Measurements from ENCODE around the gene ENOX1.

Gene ENOX1

DNA sequence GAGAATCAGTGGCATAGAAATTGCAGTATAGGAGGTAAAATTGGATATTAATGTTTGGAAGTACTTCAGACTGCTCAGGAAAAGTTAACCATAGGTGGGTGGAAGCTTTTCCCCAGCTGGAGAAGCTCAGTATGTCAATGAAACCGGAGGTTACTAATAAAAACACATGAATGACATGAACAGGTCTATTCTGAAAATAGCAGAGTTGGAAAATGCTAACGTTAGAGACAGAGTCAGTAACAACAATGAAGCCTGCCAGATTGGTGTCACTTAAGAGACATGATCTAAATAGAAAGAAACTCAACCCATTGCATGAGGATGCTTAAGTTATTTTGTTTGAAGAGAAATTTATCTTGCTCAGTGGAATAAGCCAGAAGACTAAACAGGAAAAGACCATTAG lies 398.9 kb downstream of the ENOX1 start:
- no peak for DNase-seq (ENCODE audit: low spot score)

DNA sequence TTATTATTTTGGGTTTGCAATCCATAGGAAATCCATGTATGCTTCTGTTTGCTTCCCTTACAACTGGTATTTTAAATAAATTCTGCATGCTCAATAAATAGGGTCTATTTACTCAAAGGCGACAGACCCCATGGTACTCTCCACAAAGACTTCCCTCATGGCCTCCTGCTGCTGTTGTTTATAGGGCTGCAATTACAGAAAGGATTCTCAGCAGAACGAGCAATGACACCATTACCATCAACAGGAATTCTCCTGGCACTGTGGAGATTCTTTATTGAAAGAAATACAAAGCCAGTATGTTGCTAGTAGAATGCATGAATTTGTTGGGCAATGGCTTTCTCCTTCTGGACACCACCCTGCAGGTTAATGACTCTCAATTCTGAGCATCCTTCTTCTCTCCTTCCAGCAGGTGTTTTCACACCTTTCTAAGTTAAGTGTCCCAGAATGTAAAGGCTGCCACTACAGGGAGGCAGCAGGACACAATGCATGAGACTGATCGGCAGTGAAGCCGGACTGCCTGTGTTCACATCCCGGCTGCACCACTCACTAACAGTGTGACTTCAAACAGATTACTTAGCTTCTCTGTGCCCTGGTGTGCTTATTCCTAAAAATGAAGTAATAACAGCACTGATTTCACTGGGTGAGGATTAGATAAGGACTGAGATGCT lies 403.1 kb downstream of the ENOX1 start:
- no peak for DNase-seq (ENCODE audit: low spot score)

DNA sequence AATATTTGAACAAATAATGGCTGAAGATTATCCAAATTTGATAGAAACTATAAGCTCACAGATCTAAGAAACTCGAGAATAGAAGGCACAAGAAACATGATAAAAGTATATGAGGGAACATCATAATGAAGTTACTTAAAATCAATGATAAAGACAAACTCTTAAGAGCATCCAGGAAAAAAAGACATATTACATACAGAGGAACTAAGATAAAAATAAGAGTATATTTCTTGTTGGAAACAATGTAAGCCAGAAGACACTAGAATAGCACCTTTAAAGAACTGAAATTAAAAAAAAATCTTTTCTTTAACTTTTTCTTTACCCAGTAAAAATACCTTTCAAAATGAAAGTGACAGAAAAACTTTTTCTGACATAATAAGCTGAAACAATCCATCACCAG lies 407.0 kb downstream of the ENOX1 start:
- no peak for DNase-seq (ENCODE audit: low spot score)

DNA sequence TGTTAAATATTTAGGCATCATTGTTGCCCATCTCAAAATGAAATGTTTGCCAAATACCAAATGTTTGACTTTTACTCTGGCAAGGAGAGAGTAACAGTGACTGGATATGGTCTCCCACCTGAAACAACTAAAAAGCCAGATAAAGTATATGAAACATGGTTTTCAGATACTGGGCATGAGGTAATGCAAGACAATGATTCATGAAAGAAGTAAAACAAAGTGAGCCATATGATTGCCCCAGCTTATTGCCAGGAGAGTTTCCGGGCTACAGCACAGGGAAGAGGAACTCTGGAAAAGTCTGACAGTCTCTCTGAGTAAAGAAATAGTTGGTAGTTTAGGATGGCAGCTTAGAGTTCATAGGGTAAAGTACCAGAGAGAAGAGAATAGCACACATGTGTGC lies 408.8 kb downstream of the ENOX1 start:
- DNase-seq (ENCODE audit: low spot score), result no peak

DNA sequence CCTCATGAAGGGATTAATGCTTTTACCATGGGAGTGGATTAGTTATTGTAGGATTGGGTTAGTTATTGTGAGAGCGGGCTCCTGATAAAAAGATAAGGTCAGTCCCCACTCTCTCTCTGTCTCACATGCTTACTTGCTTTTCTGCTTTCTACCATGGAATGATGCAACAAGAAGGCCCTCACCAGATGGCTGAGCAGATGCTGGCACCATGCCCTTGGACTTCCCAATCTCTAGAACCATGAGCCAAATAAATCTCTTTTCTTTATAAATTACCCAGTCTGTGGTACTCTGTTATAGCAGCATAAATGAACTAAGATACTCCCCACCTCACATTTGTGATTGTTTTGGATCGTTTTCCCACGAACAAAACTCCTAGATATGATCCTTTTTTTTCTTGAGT lies 409.6 kb downstream of the ENOX1 start:
- no peak for DNase-seq (ENCODE audit: low spot score)

DNA sequence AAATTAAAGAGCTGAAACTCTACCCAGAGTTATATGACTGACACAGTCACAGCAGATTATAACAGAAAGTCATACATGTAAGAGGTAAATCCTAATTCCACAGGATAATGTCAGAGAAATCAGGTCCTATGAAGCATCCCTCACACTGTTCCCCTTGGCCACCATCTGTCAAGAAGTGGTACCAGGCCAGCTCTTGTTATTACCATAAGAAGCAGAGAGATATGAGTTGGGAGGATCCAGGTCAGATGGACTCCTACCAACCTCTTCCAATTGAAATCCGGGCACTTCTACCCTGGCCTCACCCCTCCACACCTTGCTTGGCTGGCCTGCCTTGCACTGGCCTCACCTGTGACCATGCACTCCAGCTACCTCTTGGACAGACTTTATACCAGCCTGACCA lies 410.2 kb downstream of the ENOX1 start:
- DNase-seq (ENCODE audit: low spot score), result no peak

DNA sequence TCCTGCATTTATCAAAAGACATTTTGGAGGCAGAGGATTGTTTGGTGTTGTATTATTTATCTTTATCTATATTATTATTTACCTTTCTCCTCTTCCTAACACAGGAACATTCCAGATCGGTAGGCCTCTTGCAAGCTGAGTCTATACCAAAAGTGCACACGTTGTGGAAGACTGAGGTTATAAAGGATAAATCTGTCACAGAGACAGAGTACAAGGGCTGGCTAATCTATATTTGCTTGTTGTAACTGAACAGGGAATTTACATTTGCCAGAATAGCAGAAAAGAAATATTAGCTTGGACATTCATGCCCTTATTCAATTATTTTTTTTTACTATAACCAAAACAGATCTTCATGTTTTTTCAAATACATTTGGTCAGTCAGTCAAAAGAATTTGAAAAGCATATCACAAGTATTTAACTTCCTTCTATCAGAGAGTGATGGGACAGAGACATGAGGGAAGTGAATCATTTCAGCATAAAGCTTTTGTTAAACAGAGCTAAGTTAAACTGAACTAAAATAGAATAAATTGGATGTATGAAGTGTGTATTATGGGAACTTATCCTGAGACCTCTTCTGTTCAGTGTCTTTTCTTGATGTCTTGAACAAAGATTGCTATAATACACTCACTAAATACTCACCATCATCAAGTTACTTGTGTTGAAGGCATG lies 410.8 kb downstream of the ENOX1 start:
- no peak for DNase-seq (ENCODE audit: low spot score)

DNA sequence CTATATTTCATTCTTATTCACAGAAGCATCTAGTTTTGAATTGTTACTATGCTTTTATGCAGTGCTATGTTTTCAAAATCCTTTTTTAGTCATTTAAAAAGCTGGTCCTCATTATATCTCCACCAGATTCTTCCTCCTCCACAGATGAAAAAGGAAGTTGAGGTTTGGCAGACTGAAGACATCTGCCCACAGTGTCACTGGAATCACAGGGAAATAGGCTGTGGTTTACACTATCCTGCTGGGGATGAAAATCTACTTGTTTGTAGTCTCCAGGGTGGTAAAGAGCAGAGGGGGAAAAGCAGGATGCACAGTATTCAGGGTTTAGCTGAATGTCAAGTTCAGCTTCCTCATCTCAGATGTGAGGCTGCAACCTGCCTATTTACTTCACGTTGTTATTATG lies 412.2 kb downstream of the ENOX1 start:
- DNase-seq (ENCODE audit: low spot score), result no peak

DNA sequence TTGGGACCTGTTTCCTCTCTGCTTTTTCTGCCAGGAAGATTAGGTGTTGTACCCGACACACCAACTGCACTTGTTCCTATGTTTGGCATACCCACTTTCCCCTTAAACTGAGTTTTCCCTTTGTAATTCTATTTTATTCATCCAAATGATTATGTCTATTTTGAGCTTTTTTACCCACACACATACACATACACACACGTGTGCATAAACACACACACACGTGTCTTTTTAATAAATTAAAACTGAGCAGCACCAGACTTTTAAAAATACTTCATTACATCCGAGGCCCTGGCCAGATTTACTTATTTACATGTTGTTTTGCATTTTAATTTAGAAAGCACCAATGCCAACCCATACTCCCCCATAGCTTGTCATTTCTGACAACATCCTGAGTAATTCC lies 413.4 kb downstream of the ENOX1 start:
- DNase-seq (ENCODE audit: low spot score), result no peak

DNA sequence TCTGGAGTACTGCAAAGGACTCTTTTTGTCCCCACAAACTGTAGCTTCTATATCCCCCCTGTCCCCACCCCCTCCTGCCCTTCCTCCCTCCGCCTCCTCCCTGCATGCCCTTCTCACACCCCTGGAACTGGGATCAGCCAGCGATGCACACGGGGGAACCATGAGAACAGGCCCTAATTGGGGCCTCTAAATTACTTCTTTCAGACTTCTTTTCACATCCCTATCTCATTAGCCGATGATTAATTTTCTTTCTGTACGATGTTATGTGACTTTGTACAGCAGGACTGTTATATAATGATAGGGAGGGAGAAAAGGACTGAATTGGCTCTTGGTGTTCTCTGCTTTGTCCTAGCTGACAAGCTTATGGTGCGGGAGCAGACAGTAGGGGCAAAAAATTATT lies 415.9 kb downstream of the ENOX1 start:
- no peak for DNase-seq (ENCODE audit: low spot score)

DNA sequence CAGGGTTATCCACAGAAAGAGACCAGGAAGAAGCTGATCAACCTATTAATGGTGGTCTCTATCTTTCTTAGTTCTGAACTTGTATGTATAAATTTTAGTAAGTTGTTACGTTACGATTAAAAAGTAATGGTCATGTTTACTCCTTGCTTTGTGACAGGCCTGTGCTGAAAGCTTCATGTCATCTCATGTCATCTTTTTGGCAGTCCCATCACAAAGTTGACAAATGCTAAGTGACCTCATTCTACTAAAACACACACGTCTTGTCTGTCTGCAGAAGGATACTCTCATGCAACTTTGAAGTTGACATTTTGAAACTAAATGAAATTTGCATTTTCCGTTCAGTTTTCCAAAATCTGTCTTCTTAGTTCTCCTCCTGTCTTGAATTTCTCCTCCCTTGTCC lies 417.5 kb downstream of the ENOX1 start:
- no peak for DNase-seq (ENCODE audit: low spot score)

DNA sequence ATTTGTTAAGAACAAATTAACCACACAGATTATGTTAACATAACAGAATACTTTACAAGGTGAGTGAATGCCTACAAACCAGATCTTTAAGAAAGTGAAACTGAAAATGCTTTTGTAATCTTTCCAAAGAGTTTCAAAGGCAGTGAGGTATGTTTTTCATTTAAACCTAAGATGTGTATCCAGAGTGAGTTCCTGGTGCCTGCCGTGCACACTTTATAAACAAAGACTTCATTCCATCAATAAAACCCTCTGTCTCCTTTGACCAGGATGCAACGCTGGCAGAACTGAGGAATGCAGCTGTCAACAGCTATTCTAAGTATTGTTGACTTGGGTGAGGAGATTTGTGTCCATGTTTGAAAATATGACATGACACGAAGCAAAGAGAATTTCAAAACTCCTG lies 418.8 kb downstream of the ENOX1 start:
- DNase-seq (ENCODE audit: low spot score), result no peak

DNA sequence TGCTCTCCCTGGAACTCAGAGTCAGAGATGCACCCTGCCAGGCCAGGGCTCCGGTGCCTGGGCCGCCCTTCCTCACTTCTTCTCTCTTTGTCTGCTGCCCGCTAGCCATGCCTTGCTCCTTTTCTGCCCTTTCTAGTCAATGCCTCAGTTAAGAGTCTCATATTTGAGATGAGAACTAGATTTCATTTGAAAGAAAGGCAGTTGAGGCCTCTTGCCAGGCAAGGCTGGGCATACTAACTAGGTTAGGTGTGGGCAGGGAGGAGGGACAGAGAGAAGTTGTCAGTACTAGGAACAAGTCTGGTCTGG lies 421.8 kb downstream of the ENOX1 start:
- no peak for DNase-seq (ENCODE audit: low spot score)

DNA sequence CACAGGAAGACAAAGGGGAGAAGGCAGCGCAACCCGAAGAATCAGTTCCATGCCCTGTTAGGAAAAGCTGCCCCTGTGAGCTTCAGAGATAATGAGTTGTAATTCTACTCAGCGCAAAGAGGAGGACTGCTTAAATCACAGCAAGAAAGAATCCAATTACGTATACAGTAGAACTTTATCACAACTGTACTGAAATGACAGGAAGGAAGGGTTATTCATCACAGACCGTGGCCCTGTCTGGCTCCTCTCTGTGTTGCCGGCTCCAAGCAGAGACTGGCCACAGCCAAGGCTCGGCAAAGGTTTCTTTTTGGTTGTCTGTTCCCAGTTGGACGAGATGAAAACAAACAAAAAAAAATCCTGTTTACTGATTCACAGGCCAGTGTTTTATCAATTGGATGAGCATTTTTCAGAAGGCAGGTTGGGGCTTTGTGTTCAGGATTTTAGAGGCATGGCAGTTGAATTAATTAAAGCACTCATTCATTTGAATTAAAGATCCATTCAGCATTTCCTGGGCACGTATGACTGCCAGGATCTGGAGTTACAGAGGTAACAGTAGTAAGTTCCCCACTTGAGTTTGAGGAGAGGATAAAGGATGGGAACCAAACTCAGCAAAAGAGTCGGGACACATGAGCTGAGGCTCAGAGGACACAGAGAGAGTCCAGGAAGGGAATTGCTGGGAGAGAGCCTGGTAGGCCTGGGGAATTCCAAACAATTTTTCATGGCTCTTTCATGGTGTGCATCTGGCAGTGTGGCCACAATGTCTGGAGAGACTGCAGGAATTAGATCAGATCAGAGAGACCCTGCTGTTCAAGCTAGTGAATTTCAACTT lies 422.3 kb downstream of the ENOX1 start:
- DNase-seq (ENCODE audit: low spot score), result no peak

DNA sequence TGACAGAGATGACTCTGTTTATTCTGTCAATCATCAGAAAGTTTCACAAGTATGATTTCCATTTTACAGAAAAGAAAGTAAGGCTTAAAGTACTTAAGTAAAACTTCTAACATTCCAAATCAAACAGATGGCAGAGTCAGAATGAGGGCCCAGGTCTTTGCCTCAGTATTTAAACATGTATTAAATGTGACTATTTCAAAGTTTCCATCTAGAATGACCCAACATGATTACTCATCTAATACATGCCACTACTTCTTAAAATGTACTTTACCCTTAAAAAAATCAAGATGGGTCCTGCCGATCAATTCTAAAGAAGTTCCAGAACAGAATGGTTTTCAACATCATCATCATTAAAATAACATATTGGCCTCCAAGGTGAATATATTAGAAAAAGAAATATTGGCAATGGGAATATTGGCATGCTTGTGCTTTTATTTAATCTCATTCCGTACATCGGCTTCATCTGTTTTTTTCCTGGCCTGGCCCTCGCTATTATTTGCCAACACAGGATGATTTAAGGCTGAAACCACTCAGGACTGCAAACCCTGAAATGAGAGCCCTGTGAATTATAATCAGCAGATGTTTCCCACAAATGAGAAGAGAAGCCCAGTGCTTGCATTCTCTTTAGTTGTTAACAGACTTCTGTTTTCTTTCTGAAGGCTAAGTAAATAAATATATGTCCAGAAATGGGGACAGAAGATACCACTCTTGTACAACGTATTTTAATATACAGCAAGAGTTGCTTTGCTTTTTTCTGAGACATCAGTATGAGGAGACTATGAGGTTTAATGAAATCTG lies 423.4 kb downstream of the ENOX1 start:
- DNase-seq (ENCODE audit: low spot score), result no peak

DNA sequence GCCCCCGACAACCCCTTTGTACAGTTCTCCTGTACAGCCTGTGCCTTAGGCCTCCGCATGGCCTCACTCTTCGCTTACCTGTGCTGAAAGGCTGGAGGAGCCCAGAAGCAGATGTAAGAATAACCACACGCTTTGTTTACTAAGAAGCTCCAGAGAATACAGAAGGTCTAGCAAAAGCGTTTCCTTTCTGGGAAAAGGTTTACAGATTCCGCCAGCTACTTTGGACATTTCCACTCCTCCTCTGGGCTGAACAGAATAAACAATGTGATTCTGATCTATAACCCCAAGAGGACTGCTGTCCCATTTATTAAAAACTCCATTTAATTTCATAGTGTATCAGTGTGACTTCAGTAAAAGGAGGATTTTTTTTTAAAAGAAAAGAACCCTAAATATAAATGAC lies 424.2 kb downstream of the ENOX1 start:
- no peak for DNase-seq (ENCODE audit: low spot score)

DNA sequence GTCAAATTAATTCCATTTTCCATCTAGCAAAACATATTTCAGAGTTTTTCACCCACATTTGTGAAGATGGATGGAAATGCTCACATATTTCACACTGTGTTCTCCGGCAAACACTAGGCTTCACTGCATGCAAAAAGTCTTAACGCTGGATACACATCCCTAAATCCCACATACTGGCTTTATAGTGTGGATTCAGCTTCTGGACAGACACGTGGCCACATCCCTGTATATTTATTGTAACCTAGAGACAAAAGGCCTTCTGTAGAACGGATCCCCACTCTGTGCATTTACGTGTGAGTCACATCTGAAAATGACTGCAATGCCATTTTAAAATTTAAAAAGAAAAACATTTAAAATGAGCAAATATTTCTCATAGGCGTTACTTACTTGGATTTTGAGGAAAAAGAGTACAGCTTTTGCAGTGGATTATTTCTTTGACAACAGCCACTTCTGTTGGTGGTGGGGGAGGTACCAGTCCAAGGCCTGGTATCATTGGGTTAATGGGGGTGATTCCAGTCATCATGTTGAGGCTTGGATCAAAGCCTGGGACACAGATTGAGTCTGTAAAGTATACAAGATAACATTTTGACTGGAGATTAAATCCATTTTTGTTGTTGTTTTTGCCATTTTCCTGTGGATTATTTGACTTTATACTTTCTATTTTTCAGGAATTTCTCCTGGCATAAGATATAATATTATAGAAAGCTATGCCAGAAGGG lies 425.7 kb downstream of the ENOX1 start:
- no peak for DNase-seq (ENCODE audit: low spot score)

DNA sequence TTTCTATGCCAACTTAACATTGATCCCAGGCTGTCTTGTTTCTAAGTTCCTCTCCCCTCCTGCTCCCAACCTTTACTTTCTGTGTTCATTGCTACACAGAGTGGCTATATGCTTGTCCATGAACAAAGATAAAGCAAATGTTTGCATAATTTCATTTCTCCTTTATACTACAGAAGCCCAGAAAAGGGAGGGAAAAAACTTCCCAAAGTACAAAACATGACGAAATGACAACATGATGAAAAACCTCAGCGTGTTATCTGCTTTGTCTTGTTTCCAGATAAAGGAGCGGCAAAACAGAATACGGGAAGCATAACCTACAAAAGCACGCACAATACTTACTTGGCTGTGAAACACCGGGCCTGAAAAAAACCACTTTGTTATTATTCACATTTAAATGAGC lies 426.6 kb downstream of the ENOX1 start:
- DNase-seq (ENCODE audit: low spot score), result no peak

DNA sequence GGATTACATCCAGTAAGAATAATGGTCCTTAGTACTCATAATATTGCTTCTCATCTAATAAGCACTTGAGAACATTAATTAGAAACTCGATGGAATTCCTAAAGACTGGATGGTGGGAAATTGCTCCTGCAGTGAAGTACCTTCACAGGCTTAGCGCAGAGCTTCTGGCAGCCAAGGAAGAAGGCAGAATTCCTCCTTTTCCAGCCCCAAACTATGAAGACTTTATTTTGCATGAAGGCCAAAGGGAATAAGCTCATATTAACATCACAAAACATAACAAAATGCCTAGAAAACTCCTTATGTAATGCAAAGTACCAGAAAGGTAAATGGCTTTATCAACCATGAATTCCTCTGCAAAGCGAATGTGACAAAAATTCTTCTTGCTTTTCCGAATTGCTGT lies 427.2 kb downstream of the ENOX1 start:
- DNase-seq (ENCODE audit: low spot score), result no peak

DNA sequence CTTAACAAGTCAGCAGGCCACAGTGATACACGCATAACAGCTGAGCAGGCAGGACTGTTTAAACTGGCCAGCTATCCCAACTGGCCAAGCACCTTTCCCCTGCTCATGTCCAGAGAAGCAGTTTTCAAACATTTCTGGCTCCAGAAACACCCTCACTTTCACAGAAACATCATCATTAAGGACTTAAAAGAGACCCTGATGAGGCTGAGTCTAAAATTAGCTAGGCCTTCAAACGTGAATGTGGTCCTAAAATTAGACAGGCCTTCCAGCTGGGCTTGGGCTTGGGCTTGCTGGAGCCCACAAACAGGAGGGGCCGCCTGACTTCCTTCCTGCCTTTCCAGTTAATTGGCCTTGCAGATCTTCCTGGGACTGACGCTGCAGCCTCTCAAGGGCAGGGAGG lies 429.2 kb downstream of the ENOX1 start:
- DNase-seq (ENCODE audit: low spot score), result no peak

DNA sequence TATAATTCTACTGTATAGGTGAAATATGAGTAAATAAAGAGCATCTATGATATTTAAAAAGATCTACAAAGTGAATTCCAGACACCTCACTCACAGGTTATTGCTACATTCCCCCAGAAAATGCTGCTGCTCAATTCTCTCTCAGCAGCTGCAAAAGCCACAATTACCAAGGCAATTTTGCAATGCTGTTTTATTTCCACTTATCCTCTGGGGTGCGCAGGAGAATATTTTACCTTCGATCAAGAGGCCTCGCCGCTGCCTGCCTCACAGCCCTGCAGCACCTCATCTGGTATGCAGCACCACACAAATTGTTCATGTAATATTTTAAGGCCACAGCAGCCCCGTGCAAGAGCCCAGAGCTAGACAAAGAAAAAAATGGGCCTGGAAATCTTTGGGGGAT lies 430.2 kb downstream of the ENOX1 start:
- no peak for DNase-seq (ENCODE audit: low spot score)

DNA sequence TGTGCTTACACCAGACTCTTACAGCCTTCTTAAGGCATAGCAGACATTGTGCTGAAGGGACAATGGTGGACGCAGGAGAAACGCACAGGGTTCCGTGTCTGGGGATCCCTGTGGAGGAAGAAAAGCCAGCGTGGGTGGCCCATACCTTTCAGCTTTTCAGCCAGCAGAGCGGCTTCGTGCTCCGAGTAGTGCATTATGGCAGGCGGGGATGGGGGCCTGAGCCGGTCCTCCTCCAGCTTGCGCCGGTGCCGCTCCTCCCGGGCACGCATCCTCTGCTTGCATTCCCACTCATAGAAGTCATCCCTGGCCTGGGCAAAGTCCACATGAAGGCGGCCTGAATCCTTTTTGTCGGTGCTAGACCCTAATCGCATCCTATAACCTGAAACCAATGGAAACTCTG lies 431.0 kb downstream of the ENOX1 start:
- no peak for DNase-seq (ENCODE audit: low spot score)
